DOHH2 (cell line): Measurements from ENCODE around the gene HMCN2.

ENCODE experiments used
- H3F3A ChIP-seq: fragments of 200-600 bp; sonication (generic), shearing (Covaris generic); 2 replicates; pipeline ENCODE4 v1.6.0; 2016; ENCODE audit warnings: antibody characterized with exemption, mild to moderate bottlenecking; ENCODE audit not compliant: control insufficient read depth, insufficient read depth
- H3K27ac ChIP-seq: fragments of 200-600 bp; sonication (generic); 2 replicates; pipeline ENCODE4 v1.5.1; 2014; ENCODE audit warnings: low read depth, mild to moderate bottlenecking, low read length, moderate library complexity
- H3K27me3 ChIP-seq: fragments of 200-600 bp; sonication (generic); 2 replicates; pipeline ENCODE4 v1.6.1; 2014; ENCODE audit warnings: mild to moderate bottlenecking, low read length, mixed read lengths; ENCODE audit not compliant: control insufficient read depth
- H3K36me3 ChIP-seq: fragments of 200-600 bp; sonication (generic); 2 replicates; pipeline ENCODE4 v1.6.1; 2014; ENCODE audit warnings: mild to moderate bottlenecking, low read length, moderate library complexity, mixed read lengths; ENCODE audit not compliant: control insufficient read depth
- H3K4me1 ChIP-seq: fragments of 200-600 bp; sonication (generic); 2 replicates; pipeline ENCODE4 v1.6.1; 2014; ENCODE audit warnings: mild to moderate bottlenecking, low read length, mixed read lengths; ENCODE audit not compliant: control insufficient read depth
- H3K4me2 ChIP-seq: fragments of 200-600 bp; sonication (generic); 2 replicates; pipeline ENCODE4 v1.6.0; 2014; ENCODE audit warnings: mild to moderate bottlenecking, low read length, moderate library complexity
- H3K4me3 ChIP-seq: fragments of 200-600 bp; sonication (generic); 2 replicates; pipeline ENCODE4 v1.5.1; 2014; ENCODE audit warnings: mild to moderate bottlenecking, low read length, mixed read lengths
- H3K79me2 ChIP-seq: fragments of 200-600 bp; sonication (generic); 2 replicates; pipeline ENCODE4 v1.6.1; 2014; ENCODE audit warnings: mild to moderate bottlenecking, low read length, mixed read lengths; ENCODE audit not compliant: control insufficient read depth
- H3K9me2 ChIP-seq: fragments of 200-600 bp; sonication (generic); replicated peaks from 2 replicates; pipeline ENCODE4 v1.6.1; 2014; ENCODE audit warnings: mild to moderate bottlenecking, low read length, mixed read lengths; ENCODE audit not compliant: control insufficient read depth
- H3K9me3 ChIP-seq: fragments of 200-600 bp; sonication (generic); 2 replicates; pipeline ENCODE4 v1.6.1; 2014; ENCODE audit warnings: antibody characterized with exemption, low read length, mixed read lengths; ENCODE audit not compliant: control insufficient read depth, insufficient read depth
- H4K20me1 ChIP-seq: fragments of 200-600 bp; sonication (generic); 2 replicates; pipeline ENCODE4 v1.6.0; 2014; ENCODE audit warnings: low read depth, mild to moderate bottlenecking, antibody characterized with exemption, low read length, moderate library complexity; ENCODE audit not compliant: control insufficient read depth, insufficient read depth
- CTCF ChIP-seq: fragments of 200-600 bp; sonication (generic); IDR thresholded peaks from one replicate; pipeline ENCODE4 v1.5.1; 2014; ENCODE audit warnings: antibody characterized with exemption, mild to moderate bottlenecking, low read depth, low read length; ENCODE audit not compliant: poor library complexity, severe bottlenecking
- EZH2phosphoT487 ChIP-seq: fragments of 200-600 bp; sonication (generic); IDR thresholded peaks from 2 replicates; pipeline ENCODE4 v1.6.1; 2017; ENCODE audit warnings: borderline replicate concordance, mild to moderate bottlenecking, antibody characterized with exemption, low read length, moderate library complexity, mixed read lengths

Gene HMCN2

DNA sequence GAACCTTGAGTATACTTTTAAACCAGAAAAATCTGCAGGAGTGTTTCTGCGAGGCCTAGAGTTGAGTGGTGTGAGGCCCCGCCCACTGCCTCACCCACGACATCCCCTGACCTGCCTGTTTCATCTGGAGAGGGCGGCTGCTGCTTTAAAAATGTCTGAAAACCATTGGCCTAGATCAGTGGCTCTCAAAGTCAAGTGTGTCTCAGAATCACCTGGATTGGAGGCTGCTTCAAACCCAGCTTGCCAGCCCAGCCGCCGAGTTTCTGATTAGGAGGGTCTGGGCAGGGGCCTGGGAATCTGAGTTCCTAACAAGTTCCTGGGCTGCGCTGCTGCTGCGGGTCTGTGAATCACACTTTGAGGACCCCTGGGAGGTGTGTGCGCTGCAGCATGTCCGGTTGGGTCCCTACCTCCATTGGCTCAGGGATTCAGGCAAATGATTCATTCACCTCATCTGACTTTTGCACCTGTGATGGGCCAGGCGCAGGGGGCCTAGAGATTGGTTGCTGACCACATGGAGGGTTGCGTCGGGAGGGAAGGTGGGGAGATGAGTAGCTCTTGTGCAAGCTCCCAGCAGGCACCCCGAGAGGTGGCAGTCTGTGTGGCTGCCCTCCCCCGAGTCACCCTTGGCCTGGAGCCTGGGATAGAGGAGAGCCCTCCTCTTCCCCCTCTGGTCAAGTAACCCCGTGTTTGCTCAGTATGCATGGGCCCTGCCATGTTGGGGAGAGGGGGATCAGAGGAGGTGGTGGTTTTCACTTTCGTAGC lies 27.6 kb upstream of the HMCN2 start:
- Histone ChIP-seq H3K79me2 (no peaks in the 10 kb centered on the region), H3K27me3 (no peaks in the 10 kb centered on the region), H3K4me1 (peaks cover 28% of the 10 kb centered on the region), H3K27ac (no peak overlapping the region), H3F3A (no peaks in the 10 kb centered on the region), H3K4me2 (no peak overlapping the region), H3K4me3 (no peak overlapping the region), H3K36me3 (no peaks in the 10 kb centered on the region), H4K20me1 (no peaks in the 10 kb centered on the region), H3K9me3 (no peaks in the 10 kb centered on the region), H3K9me2 (no peaks in the 10 kb centered on the region)
- TF ChIP-seq CTCF: no peak
- TF ChIP-seq EZH2phosphoT487: no peak

DNA sequence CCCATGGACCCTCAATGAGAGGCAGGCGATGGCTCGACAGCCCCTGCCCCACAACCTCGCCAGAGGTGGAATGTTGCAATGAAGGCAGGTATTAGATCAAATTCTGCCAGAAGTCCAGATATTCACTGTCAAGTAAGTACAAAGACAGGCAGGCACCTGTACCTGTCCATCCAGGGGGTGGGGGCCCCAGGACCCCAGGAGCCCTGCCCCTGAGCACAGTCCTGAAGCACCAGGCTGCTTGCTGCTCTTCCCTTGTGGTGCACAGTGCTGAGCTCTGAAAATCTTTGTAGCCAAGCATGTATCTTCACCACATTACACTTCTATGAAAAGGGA lies 26.2 kb upstream of the HMCN2 start:
- Histone ChIP-seq H3K4me1 (peaks cover 30% of the 10 kb centered on the region), H3K27ac (no peak overlapping the region), H3K9me3 (no peaks in the 10 kb centered on the region), H4K20me1 (no peaks in the 10 kb centered on the region), H3K27me3 (no peaks in the 10 kb centered on the region), H3K9me2 (no peaks in the 10 kb centered on the region), H3K36me3 (no peaks in the 10 kb centered on the region), H3F3A (no peaks in the 10 kb centered on the region), H3K4me3 (no peak overlapping the region), H3K79me2 (no peaks in the 10 kb centered on the region), H3K4me2 (peak overlapping the region; percentile 28)
- TF ChIP-seq CTCF: no peak
- TF ChIP-seq EZH2phosphoT487: no peak

DNA sequence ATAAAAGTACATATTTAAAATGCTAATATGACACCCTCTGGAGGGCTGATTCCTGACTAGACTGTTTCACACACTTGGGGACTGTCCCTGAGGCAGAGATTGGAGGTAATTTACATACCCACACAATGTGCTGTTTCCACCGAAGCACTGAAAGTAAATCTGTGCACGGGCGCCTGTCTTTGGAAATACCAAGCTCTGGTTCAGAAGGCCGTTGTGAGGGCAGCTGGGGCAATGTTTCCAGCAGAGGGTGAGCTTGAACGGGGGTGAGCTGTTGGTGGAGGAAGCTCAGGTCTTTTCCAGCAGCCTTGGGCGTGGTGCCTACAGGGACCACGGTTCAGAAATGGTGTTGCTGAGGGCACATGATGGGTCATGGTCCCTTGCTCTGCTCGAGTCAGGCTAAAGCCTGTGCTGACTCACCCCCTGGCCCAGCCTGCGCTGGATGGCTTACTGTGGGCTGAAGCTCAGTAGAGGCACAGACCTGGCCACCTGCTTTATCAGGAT lies 25.8 kb upstream of the HMCN2 start:
- Histone ChIP-seq H3K27ac (no peak overlapping the region), H3K27me3 (no peaks in the 10 kb centered on the region), H3K36me3 (no peaks in the 10 kb centered on the region), H3K9me3 (no peaks in the 10 kb centered on the region), H3K79me2 (no peaks in the 10 kb centered on the region), H3K4me3 (peak overlapping the region; percentile 3; the same call in 1 of the 2 replicates), H3K4me1 (peaks cover 30% of the 10 kb centered on the region), H3K4me2 (peak overlapping the region; percentile 28), H3K9me2 (no peaks in the 10 kb centered on the region), H4K20me1 (no peaks in the 10 kb centered on the region), H3F3A (no peaks in the 10 kb centered on the region)
- TF ChIP-seq CTCF: no peak
